SK-N-MC (cell line): ENCODE measurements around the gene DGKE.

Source experiments
- EZH2 ChIP-seq: fragments of 200-600 bp; sonication (generic); IDR thresholded peaks from one replicate; pipeline ENCODE4 v1.6.1; 2017; ENCODE audit warnings: antibody characterized with exemption
- POLR2AphosphoS5 ChIP-seq: IDR thresholded peaks from 2 replicates; pipeline ENCODE4 v1.6.1; 2012; ENCODE audit warnings: mild to moderate bottlenecking, low read depth, low read length, borderline replicate concordance

- TF ChIP-seq EZH2, result no peak
- TF ChIP-seq POLR2AphosphoS5, result no peak
Observed at GRCh38 chr17:56810343-56810742, 23.6 kb upstream of the DGKE start.
